GM15510 (cell line): ENCODE results near the gene DICER1.

Source experiments
- POLR2A ChIP-seq: IDR thresholded peaks from 3 replicates; pipeline ENCODE4 v1.6.1; 2011; ENCODE audit warnings: borderline replicate concordance; ENCODE audit not compliant: insufficient read length; ENCODE audit errors: extremely low read depth

The DICER1 gene

DNA sequence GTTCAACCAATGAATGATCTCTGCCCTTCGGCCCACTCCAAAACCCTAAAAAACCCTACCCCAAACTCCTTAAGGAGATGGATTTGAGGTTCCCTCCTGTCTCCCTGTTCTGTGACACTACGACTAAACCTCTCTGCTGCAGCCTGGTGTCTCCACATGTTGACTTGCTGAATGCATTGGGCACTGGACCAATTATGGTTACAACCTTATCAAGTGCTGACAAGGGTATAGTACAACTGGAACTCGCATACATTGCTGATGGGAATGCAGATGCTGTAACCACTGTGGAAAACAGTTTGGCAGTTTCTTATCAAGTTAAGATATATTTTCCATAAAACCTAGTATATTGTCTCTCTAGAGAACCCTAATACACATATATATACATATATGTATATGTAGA, 6.3 kb upstream of the DICER1 start:
- no peak for TF ChIP-seq POLR2A

DNA sequence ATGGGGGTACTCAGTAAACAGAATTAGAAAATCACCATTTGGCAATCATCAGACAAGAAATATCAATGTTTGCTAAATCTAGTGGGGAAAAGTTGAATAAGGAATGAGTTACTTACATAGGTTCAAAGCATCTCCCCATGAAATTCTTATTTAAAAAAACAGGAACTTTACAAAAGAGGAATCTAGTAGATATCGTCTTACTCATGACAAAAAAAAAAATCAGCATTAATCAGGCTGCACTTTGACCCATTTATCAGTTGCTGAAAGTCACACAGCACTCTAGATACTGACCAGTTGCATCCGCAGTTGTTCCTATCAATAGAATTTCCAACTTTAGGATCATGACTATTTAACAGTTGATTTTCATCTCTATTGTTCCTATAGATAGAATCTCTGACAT, 5.8 kb upstream of the DICER1 start:
- TF ChIP-seq POLR2A: no peak

DNA sequence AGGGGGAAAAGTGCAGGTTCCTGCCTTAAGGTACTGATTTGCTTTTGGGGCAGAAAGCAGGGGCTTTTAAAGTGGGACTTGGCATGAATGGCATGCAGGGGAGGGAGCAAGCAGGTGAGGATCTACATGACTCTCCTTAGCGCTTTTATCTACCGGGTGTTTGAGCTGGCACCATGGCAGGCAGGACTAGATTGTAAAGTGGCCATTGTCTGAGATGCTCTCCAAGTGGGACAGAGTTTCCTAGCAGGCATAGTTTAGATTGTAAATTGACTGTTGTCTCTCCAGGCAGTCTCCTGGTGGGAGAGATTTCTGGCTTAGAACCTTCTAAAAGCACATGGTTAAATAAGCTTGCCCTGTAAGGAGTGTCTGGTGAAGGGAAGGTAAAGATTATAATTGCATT, 5.3 kb upstream of the DICER1 start:
- TF ChIP-seq POLR2A: no peak

DNA sequence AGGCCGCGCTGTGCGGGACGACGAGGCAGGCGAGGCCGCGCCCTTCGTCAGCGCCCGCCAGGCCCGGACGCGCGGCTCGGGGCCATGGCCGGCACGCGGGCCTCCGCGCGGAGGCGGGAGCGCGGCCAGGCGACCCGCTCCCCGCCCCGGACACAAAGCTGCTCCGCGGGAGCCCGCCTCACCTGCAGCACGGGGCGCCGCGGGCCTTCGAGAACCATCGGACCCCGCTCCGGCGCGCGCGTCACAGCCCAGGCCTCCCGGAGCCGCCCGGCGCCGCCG, 342 bp downstream of the DICER1 start:
- no peak for TF ChIP-seq POLR2A

DNA sequence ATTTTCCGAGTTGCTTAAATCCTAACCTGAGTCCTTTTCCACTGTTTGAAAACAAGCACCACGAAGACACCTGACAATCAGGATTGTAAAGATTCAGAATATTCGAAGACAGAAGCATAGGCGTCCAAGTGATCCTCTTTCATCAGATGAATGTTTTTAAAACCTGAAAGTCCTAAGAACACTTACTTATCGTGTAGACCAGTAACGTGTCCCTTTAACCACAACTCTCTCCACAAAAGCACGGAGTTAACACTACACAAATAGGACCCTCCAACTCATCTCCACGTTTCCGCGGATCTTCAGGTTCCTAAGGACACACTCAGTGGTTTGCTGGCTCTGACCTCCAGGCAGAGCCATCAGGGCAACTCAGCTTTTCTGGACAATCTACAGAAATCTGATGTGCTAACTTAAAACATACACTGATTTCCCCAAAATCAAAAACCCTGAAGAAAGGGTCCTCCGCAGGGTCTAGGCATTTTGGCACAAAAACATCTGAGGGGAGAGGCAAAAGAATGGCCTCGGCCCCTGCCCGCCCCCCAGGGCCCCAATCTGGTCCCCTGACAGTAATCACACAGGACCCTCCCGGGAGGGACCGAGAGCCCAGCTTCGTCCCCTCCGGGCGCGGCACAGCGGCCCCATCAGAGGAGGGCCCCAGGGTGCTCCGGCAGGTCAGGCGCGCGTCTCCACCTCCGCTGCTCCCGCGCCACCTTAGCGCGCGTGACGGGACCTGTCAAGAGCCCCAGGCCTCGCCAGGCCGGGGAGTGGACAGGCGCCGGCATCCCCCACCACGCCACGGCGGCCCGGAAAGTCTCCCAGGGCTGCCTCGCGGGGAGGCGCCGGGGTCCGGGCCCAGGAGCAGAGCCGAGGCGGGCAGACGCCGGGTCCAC, 925 bp downstream of the DICER1 start:
- no peak for TF ChIP-seq POLR2A

DNA sequence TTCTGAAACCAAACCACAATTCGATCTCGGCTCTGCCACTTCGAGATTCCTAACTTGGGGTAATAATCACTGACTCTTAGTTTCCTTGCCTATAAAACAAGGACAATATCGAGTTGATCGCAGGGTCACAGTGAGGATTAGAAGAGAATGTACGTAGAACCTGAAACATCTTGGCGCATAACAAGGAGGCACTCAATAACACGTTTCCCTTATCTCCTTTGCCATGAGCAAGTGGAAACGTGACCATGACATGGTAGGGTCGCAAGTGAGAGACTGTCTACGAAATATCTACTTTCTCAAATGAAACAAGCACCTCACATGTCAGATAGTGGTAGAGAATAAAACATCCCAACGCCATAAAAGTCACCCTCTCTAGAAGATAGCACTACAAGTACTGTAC, 2.3 kb downstream of the DICER1 start:
- TF ChIP-seq POLR2A: no peak

DNA sequence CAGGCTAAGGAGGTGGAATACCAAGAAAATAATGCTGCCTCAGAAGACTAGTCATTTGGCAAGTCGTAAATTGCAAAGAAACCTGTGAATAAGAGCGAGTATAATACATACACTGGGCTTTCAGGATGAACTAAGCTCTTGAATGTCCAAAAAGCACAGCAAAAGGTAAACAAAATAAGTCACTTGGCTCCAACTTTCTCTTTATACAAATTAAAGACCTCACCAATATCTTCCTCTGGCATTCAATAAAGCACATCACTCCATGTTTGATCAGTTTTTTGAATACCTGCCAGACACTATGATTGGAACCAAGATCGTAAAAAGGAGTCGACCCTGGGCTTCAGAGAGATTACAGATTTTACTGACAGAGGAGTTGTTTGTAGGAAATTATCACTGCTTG, 3.5 kb downstream of the DICER1 start:
- no peak for TF ChIP-seq POLR2A

DNA sequence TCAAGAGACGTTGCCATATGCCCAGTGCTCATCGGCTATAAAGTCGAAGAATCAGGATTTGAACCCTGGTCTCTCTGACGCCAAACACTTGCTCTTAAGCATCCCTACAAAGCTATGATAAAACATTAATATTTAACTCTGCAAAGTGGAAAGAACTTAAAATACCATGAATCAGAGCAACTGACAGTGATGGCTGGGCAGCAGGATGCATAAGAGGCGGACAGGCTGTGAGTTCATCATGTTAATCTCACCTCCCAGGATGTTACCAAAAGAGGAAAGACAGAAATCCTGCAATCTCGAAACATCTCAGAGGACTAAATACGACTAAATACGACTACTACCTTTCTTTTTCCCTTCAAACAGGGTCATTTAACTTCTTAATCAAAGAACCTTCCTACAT, 5.8 kb downstream of the DICER1 start:
- no peak for TF ChIP-seq POLR2A

DNA sequence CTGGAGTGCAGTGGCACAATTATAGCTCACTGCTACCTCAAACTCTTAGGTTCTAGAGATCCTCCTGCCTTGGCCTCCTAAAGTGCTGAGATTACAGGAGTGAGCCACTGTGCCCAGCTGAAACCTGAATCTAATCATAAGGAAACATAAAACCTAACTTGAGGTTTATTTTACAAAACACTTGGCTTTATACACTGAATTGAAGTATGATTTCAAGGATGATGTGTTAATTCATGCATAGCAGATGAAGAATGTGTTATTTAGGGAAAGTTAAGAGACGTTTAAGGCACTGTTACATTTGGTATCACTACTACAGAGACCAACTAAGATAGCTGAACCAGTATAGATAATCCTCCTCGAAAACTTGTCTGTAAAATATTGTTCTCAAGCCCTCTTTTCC, 6.4 kb downstream of the DICER1 start:
- no peak for TF ChIP-seq POLR2A

DNA sequence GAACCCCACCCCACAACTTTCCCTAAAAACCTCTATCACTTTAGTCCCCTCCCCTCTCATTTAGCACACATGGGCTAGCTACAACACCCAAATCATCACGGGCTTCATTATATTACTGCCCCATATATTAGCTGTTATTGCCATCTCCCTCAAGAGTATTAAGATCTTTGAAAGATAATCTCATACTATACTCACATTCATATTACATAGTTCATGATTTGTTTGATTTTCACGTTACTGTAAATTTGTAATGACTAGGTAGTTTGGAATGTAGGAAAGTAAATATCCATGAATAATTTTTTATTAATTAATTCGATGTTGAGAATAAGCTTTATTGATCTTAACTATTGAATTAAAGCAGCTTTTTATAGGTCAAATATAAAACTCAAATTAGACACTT, 7.9 kb downstream of the DICER1 start:
- no peak for TF ChIP-seq POLR2A

DNA sequence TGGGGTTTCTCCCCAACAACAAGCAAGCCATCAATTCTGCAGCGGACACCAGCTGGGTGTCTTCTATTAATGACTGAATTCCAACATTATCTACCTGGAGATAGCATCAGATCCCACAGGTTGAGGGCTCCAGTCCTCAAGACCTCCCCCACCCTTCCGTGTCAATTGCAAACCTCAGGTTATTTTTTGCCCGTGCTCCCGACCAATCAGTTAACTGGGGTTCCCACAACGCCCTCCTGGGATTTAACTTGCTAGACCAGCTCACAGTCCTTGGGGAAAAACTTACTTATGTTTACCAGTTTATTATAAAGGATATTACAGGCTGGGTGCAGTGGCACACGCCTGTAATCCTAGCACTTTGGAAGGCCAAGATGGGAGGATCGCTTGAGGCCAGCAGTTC, 9.7 kb downstream of the DICER1 start:
- no peak for TF ChIP-seq POLR2A

DNA sequence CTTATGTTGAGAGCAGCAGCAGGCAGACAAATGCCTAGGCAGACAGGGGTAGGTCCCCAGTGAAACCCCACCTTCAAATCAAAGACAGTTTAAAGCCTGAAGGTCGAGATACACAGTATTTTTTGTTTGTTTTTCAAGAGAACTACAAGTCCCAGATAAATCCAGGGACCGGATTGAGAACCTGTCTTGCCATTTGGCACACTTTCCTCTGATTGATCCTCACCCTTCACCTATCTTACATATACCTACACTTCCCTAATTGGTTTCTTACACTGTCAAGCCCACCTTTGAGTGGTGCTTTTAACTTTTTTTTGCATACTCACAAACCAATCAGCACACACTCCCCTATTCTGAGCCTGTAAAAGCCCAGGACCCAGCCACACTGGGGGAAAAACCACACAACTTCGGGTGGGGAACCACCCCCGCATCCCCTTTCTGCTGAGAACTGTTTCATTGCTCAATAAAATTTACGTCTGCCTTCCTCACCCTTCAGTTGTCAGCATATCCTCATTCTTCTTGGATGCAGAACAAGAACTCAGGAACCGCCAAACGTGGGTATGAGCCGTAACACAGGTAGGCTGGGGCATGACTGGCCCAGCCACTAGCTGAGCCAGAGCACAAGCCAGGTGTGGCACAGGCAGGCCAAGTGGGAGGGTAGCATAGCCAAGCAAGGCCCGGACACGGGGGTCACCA, 11.1 kb downstream of the DICER1 start:
- TF ChIP-seq POLR2A: no peak

DNA sequence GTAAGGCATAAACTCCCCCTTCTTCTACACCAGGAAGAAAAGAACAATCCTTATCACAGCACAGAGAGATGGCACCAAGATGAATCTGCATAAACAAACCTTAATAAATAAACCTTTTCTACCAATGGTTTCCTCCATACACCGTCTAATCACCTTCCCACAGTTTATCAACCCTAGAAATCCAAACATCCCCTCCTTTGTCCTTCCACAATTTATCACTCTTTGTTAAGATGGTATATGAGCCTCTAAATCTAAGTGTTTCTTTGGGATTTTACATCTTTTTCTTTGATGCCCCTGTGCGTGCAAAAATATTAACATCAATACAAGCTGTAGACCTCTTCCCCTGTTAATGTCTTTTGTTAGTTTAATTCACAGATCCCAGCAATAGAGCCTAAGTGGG, 12.5 kb downstream of the DICER1 start:
- TF ChIP-seq POLR2A: no peak

DNA sequence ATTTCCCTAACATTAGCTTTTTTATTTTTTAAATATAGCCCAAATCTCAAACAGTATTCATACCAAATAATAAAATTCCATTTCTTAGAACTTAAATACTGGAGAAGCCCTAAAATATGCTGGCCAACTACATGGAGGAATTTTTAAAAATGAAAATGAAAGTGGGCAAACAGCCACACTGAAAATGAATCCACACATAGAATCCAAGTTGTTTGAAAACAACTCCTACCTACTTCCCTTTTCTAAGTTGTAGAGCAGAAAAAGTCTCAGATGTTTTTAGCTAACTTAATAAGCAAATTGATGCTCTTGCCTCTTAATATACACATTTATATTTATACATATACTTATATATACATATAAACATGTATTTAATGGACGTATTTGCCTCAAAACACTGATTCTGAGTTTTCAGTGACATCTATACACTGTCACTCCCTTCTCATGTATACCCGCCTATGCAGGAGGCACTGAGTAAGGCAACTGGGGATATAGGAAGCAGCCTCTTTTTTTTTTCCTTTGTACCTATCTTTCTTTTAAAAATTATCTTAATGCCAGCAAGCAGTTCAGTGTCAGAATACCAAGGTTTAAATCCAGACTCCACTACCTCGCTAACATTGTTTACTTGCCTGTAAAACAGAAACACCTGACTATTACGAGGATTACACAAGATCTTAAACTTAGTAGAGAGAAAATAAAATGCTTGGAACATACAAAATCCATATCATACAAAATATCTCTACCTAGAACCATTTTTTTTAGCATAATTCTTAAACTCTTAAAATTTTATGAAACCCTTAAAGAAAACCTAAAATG, 13.3 kb downstream of the DICER1 start:
- no peak for TF ChIP-seq POLR2A

DNA sequence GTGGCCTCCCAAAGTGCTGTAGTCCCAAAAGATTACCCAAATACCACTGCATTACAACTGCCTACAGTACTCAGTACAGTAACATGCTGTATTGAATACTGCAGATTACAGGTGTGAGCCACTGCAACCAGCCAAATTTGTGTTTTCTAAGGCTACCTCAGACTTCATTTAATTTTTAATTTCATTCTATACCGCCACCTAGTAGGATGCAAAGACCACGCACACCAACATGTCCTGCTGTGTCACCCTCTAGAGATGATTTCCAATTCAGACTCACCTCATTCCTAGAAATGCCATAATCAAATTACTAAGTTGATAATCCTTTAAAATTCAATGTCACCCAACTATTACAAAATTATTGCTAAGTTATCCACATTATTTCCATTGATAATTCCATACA, 15.1 kb downstream of the DICER1 start:
- TF ChIP-seq POLR2A: no peak
